Stimulated activated CD4-positive, alpha-beta T cell treated with anti-CD3 and anti-CD28 coated beads, Interleukin-1b, Interleukin-23, amount 100 ng/mL, for 24 hours (primary cell): ENCODE results near the gene CYB5A.
A peak's percentile ranks its signal among the peaks of the same experiment; 100 is the strongest.
"Not testable (repeated sequence)": the region's sequence is repeated elsewhere in the genome, so short reads cannot be mapped to it uniquely, and the experiment has no call there.

Experiments
- DNase-seq, 4 experiments: peaks; one replicate each; pipeline ENCODE4 v3.0.0-alpha.2; 2020; ENCODE audit warnings: low read depth in 4 of 4, low spot score in 1 of 4

Gene CYB5A, protein sequence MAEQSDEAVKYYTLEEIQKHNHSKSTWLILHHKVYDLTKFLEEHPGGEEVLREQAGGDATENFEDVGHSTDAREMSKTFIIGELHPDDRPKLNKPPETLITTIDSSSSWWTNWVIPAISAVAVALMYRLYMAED

DNA sequence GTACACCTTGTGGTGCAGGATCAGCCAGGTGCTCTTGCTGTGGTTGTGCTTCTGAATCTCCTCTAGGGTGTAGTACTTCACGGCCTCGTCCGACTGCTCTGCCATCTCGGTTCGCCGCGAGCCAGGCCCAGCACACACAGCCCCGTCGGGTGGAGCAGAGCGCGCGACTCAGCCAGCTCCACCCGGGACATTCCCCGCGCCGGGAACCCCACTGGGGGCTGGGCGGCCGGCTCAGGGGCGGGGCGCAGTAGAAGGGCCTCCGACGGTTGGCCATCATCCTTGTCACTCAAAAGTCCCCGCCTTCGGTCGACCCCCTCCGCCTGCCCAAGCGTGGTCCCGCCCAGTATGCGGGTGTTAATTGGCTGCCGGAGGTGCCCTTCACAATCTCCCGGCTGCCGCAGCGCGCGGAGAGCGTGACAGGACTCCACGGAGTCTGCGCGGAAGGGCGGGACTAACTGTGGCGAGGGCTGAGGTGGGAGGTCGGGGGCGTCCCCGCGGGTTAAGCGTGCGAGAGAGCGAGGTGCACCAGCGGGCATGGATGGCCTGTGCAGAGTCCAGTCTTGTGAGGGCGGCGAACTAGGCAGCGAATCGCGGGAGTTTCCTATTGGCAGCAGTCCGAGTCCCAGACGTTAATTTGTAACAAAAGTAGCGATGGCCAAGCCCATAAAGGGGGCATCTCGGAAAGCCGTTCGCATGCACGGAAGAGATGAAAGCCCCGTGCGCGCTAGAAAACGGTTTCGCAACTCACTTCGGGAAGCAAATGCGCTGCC lies at the start of gene CYB5A:
Gene CYB5A, minus strand, starts transcription at position 193 of the 770 bp plus-strand sequence. Its CDS starts 88 bp downstream, at position 105.
- peak; percentile 92 to 98 (median 96) for DNase-seq

- DNase-seq: no peak
Measured at GRCh38 chr18:74337912-74338309, 46.1 kb upstream of the CYB5A start.

DNA sequence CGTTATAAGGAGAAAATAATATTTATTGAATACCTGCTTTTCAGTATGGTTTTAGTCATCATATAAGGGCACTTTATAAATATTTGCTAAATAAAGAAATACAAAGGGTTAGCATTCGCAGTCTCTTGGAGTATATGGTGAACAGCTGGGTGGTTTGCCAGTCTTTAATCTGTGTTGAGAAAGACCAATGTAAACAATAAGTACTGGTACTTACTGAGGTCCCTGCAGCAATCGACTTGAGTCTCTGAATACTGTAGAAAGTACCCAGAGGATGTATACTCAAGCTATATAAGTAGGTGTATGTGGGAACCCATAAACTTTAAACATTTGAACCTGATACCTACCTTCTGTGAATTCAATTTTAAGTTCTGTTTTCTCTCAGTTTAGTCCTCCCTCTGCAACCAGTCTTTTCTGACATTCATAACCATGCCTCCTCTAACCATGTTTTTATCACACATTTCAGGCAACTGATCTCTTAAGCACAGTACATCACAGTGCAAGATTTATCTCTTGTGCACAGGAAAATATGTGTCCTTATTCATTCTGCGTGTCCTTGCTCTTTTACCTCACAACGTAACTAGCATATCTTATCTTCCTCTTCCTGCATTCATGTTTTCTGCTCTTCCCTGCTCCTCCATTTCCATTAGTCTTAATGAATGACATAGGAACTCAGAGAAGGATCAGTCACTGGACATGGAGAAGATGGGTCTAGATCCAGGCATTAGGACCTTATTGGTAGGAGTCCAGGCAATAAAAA lies 45.6 kb upstream of the CYB5A start:
- DNase-seq: no peak

DNA sequence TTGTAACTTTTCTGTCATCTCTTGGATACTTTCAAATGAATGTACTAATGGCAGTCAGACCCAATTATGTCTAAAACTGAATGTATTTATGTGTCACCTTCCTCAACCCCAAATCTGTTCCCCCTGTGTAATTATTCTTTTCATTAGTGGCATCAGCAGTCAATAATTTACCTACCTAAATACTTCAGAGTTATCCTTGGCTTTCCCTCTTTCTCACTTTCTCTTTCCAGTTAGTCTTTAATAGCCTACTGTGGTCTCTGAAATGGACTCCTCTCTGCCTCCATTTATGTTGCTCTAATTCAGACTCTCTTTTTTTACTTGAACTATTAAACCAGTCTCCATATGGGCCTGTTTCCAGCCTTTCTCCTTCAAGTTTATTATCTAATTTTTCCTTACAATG lies 44.9 kb upstream of the CYB5A start:
- DNase-seq: no peak

GRCh38 chr18:74334242-74334893 lies 42.6 kb upstream of the CYB5A start:
- DNase-seq: no peak

- DNase-seq: no peak
Measured at GRCh38 chr18:74333091-74333490, 41.3 kb upstream of the CYB5A start.

DNA sequence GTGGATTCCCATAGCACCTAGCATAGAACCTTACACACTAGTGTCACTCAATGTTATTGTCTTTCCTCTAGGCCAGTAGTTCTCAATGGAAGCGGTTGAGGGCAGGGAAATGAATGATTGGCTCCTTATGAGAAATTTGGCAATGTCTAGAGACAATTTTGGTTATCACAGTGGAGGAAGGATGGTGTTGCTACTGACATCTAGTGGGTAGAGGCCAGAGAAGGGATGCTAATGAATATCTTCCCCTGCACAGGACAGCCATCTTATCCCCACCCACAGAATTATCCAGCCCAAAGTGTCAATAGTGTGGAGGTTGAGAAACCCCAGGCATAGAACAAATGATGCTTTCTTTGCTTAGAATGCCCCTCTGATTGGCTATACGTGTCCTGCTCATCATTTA lies 39.6 kb upstream of the CYB5A start:
- DNase-seq: no peak

DNA sequence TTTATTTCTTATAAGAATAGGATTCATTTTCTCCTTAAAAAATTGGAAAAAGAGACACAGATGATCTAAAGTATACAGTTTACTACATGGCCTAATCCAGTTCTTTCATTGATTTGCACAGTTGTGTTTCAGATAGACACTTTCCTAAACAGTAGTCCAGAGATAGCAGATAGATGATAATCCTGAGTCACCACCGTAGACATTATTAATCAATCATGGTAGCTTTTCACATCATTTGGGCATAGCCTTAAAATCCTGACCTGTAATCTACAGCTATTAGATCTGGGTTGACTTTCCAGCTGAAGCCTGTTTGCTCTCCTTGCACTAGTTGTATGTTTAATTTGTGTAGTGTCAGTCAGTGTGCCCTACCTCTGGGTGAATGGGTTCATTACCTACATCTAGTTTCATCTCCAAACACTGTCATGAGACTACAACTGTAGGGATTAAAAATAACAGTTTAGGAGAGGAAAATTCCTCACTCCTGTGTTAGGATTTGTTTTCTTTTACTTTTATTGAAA lies 38.0 kb upstream of the CYB5A start:
- no peak for DNase-seq

DNA sequence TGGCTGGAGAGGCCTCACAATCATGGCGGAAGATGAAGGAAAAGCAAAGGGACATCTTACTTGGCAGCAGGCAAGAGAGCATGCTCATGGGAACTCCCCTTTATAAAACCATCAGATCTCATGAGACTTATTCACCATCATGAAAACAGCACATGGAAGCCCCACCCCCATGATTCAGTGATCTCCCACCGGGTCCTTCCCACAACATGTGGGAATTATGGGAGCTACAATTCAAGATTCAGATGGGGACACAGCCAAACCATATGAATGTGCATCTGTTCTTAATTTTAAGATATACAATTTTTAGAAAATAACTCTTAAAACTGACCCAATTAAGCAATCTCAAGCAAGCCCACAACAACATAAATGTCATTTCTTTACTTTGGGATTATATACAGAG lies 36.4 kb upstream of the CYB5A start:
- DNase-seq: no peak

DNA sequence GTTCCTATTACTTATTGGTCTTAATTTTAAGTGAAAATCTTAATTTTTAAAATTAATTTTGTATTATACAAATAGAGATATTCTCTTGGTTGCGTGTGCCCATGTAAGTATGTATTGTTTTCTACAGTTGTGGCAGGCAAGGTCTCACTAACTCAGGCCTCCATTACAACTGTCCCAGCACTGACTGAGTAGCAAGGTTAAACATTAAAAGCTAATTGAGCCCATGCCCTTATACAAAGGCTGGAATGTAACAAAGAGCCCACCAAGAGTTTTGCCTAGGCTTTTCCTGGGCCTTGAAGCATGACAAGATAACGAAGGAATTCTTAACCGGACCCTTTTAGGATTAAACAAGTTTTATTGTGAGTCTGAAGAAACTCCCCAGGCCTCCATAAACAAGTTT lies 35.0 kb upstream of the CYB5A start:
- not testable (repeated sequence) for DNase-seq

- DNase-seq: no peak
Measured at GRCh38 chr18:74326231-74326630, 34.5 kb upstream of the CYB5A start.

- DNase-seq: no peak
Measured at GRCh38 chr18:74316257-74317170, 24.8 kb upstream of the CYB5A start.

- no peak for DNase-seq
Measured at GRCh38 chr18:74315464-74316256, 23.9 kb upstream of the CYB5A start, which contains the start of gene C18orf63. Gene C18orf63, plus strand, starts transcription at chr18:74315839. Its CDS starts 2,027 bp downstream, at chr18:74317866.

GRCh38 chr18:74314759-74315463 lies 23.1 kb upstream of the CYB5A start:
- DNase-seq: no peak

DNA sequence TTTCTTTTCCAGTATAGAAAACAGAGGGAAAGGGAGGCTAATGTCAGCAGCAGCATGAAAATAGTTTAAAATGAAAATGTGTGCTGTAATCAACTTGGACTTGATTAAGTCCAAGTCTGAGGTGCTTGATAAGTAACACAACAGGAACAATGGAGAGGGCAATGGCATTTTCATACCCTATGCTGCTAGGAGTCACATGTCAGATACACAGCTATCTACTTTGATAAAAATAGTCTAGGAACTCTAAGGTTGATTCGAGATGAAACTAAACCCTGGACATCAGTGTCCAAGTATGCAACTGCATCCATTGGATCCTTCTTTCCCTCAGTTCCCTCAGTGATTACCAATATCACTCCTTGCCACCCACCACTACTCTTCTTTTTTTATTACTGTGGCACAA lies 19.2 kb upstream of the CYB5A start:
- no peak for DNase-seq

- no peak for DNase-seq
Measured at GRCh38 chr18:74310411-74310810, 18.6 kb upstream of the CYB5A start.

DNA sequence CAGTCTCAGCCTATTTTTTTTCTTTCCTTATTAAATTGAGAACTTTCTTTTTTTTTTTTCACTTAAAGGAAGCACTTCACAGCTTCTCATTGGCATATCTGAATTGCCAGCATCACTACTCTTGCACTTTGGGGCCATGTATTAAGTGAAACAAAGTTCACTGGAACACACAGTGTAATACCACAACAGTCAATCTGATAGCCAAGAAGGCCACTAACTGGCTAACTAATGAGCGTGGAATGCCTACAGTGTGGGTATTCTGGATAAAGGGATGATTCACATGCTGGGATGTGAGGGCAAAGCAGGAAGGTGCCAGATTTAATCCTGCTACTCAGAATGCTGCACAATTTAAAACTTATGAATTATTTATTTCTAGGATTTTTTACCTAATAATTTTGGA lies 12.2 kb upstream of the CYB5A start:
- DNase-seq: no peak

DNA sequence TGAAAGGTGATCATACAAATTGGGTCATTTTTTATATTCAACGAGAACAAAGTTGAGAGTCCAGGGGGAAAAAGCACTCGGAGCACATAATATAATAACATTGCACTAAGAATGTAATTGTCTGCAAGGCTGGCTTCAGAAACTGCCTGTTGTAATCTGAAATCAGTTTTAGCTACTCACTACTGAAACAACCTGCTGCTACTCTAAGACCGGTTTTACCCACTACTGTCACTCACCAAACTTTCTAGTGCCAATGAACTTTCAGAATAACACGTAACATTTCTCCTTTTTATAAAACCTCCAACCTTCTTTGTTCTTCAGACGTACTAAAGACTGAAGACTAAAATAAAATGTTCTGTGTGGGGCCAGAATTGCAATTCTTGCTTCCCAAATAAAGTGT lies 11.5 kb upstream of the CYB5A start:
- no peak for DNase-seq

GRCh38 chr18:74299746-74300145 lies 8.0 kb upstream of the CYB5A start:
- no peak for DNase-seq
